Activated CD8-positive, alpha-beta memory T cell treated with anti-CD3 and anti-CD28 coated beads for 48 hours (primary cell): ENCODE data around the gene TMEM106C.

Source experiments
- DNase-seq, 3 experiments: peaks; one replicate each; pipeline ENCODE4 v3.0.0-alpha.2; 2020; ENCODE audit warnings: low read depth in 2 of 3, low spot score in 2 of 3

The TMEM106C gene

GRCh38 chr12:47992776-47993175, 29.4 kb downstream of the TMEM106C start:
- no peak for DNase-seq

- no peak for DNase-seq
Observed at GRCh38 chr12:47993491-47993890, 30.1 kb downstream of the TMEM106C start.

- no peak for DNase-seq
Observed at GRCh38 chr12:47995981-47996401, 32.6 kb downstream of the TMEM106C start.

- no peak for DNase-seq
Observed at GRCh38 chr12:47997321-47997720, 33.9 kb downstream of the TMEM106C start.

- no peak for DNase-seq
Observed at GRCh38 chr12:47999816-48000215, 36.4 kb downstream of the TMEM106C start.

- DNase-seq, result no peak
Observed at GRCh38 chr12:48000878-48001504, 37.6 kb downstream of the TMEM106C start.

GRCh38 chr12:48001505-48002413, 38.4 kb downstream of the TMEM106C start:
- DNase-seq, result no peak

GRCh38 chr12:48002414-48002730, 39.0 kb downstream of the TMEM106C start:
- DNase-seq, result no peak

GRCh38 chr12:48002773-48003218, 39.4 kb downstream of the TMEM106C start:
- no peak for DNase-seq

- DNase-seq, result no peak
Observed at GRCh38 chr12:48003226-48004052, 40.0 kb downstream of the TMEM106C start.

GRCh38 chr12:48004053-48004941, 40.9 kb downstream of the TMEM106C start, which contains the start of gene COL2A1:
COL2A1 (minus strand) TSS chr12:48004476; CDS start chr12:48004321, 155 bp downstream.
- no peak for DNase-seq

GRCh38 chr12:48005001-48005749, 41.8 kb downstream of the TMEM106C start:
- no peak for DNase-seq

- no peak for DNase-seq
Observed at GRCh38 chr12:48005750-48006021, 42.3 kb downstream of the TMEM106C start.

GRCh38 chr12:48007206-48007605, 43.8 kb downstream of the TMEM106C start:
- DNase-seq, result no peak

- DNase-seq, result no peak
Observed at GRCh38 chr12:48008349-48008748, 45.0 kb downstream of the TMEM106C start.

GRCh38 chr12:48008950-48009349, 45.6 kb downstream of the TMEM106C start:
- DNase-seq, result no peak

GRCh38 chr12:48009471-48009870, 46.1 kb downstream of the TMEM106C start:
- no peak for DNase-seq

- no peak for DNase-seq
Observed at GRCh38 chr12:48010366-48010970, 47.1 kb downstream of the TMEM106C start.

- no peak for DNase-seq
Observed at GRCh38 chr12:48012070-48012469, 48.7 kb downstream of the TMEM106C start.

- DNase-seq, result no peak
Observed at GRCh38 chr12:48013287-48013686, 49.9 kb downstream of the TMEM106C start.
